SH-SY5Y (cell line): ENCODE data around the gene ESRRB.

Source experiments
- GATA2 ChIP-seq: IDR thresholded peaks from 2 replicates; pipeline ENCODE4 v1.6.1; 2011; ENCODE audit warnings: mild to moderate bottlenecking, low read depth, low read length
- GATA3 ChIP-seq: IDR thresholded peaks from 2 replicates; pipeline ENCODE4 v1.6.1; 2011; ENCODE audit warnings: low read depth, mild to moderate bottlenecking, low read length, moderate library complexity

- TF ChIP-seq GATA2 (no peak), GATA3 (no peak)
These were observed 162.7 kb downstream of the ESRRB start for GRCh38 chr14:76538648-76539008.
